Islet of Langerhans (tissue), 1 donor: ENCODE data around the gene UCK1.

Experiments
- FAIRE-seq: peaks from one replicate; lab custom pipeline; 2011; peaks lifted over from hg19 to GRCh38; lab: Jason Lieb, UNC

Gene UCK1

DNA sequence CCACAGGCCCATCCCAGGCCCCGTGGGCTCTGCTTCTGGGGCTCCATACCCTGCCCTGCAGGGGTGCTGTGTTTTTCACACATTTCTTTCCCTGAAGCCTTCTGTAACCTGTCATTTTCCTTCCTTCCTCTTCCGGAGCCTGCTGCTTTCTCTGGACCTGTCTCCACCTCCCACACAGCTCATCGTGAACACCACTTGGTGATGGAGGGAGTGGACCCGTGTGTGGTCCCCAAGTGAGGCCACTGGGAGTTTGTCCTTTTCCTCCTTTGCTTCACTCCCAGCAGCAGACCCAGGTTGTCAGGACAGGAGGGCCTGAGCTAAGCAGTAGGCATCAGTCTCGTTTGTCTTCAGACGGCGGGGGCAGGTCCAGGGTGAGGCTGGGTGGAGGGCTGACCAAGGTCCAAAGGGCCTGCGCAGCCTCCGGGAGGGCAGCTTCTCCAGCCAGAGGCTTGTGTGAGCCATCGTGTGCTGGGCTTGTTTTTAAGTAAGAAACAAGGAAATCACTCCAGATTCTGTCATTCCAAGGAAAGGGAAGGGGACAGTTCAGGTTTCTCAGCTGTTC lies 34.1 kb downstream of the UCK1 start:
- no peak for FAIRE-seq

DNA sequence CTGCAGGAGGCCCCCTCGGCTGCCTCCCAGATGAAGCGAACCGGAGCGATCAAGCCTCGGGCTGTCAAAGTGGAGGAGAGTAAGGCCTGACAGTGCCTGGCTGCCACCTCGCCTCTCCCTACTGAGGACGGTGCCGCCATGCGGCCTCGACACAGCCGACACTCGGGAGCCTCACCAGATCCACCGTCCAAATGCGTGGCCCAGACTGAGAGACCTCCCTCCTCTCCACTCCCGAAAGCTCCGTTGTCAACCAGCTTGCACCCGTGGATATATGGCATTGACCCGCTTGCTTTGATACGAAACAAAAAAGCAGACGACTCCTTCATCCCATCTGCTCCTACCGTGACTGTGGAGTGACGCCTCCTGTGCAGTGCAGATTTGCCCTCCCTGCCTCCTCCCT lies 35.3 kb downstream of the UCK1 start:
- no peak for FAIRE-seq

DNA sequence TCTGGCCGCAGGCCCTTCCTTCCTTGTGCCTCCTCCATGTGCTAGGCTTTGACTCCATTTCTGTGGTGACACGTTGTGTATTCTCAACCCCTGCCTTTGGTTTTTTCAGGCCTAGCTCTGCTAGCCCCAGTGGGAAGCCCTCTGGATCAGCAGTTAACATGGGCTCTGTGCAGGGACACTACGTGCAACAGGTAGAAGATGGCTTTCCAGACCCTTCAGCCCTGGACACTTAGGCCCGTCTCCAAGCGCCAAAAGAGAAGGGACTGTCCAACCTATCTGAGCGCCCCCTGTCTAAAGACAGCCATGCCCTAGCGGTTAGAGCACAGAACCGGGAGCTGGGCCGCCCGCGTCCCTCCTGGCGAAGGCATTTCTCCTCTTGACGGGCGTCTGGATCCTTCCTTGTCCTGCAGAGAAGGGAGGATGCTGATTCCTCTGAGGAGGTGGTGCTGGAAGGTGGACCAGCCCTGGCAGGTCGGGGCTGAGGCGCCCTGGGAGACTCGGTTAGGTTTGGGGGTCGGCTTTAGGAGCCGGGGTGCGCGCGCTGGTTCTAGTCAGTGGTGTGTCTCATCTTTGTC lies 36.7 kb downstream of the UCK1 start:
- no peak for FAIRE-seq

DNA sequence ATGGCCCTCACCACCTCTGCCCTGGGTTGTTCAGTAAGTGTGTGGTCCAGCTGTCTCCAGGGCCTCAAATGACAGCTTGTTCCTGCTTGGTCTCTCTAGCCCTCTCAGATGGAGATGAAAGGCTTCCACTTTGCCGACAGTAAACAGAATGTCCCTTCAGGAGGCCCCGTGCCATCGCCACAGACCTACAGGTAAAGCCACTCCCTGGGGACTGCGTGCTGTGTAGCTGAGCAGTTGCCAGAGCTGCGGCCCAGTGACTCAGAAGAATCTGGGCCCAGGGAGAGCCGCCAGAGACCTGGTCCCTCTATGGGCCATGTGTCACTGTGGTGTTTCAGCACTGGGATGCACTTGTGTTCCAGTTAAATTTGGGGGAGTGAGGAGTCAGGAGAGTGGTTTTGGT lies 39.0 kb downstream of the UCK1 start:
- FAIRE-seq: no peak

DNA sequence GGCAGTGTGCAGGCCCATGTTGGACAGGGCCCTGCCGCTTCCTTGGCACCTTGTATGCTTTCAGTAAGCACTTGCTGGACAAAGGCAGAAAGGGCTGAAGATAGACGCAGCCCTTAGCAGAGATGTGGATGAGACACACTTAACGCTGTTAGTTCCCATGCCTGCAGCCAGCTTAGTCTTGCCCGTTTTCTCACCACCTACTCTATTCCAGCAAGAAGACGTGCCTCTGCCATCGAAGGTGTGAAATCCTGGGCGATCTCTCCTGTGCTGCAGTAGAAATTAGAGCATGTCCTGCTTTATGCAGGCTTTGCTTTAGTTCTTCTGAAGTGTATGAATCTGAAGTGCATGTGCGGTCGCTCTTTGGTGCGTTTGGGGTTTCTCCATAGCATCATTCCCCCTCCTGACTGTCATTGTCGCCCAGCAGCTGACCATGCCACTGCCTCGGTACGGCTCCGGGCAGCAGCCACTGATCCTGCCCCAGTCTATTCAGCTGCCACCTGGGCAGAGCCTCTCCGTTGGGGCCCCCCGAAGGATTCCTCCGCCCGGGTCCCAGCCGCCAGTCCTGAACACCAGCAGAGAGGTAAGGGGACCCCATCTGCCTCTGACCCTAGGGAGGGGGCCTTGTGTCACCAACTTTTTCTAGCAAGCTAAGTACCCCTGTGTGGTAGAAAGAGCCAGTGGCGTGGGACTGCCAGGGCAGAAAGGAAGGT lies 39.9 kb downstream of the UCK1 start:
- FAIRE-seq: no peak

DNA sequence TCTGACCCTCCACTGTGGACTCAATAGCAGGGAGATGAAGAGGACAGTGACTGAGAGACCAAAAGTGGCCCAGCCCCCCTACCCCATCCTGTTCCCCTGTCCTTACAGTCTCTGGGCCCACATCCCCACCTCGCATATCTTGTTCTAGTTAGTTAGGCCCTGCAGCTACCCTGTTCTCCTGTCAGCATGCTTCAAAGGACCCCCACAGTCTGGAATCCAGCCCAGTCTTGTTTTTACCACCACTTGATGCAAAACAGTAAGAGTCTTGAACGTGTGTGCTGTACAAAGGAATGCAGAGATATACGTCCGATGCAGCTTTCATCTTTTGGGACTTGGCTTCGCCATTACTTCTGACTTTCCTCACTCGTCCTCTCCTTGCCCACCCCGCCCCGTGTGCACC lies 40.5 kb downstream of the UCK1 start:
- FAIRE-seq: no peak

DNA sequence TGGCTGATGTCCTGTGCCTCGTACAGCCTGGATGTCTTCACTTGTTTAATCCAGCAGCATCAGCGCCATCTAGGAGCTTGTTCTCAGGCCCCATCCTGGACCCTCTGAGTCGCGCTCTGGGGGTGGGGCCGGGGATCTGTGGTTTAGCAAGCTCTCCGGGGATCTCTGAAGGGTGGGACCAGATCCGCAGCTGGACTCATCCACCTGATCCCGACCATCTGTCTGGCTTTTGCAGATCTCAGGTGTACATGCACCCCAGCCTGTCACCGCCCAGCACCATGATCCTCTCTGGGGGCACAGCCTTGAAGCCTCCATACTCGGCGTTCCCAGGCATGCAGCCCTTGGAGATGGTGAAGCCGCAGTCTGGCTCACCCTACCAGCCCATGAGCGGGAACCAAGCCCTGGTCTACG lies 43.4 kb downstream of the UCK1 start:
- FAIRE-seq: no peak

DNA sequence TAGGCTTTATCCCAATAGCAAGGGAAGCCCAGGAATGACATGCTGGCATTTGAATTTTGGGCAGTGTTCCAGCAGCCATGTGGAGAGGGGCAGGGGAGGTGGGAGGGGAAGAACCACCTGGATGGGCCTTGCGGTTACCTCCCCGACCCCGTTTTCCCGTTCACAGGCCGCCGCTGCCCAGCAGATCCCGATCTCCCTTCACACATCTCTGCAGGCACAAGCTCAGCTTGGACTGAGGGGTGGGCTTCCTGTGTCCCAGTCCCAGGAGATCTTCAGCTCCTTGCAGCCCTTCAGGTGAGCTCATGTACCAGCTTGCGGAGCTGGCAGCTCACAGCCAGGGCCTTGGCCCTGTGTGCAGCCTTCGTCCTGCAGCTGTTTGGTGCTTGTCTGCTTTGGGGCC lies 44.1 kb downstream of the UCK1 start:
- no peak for FAIRE-seq

DNA sequence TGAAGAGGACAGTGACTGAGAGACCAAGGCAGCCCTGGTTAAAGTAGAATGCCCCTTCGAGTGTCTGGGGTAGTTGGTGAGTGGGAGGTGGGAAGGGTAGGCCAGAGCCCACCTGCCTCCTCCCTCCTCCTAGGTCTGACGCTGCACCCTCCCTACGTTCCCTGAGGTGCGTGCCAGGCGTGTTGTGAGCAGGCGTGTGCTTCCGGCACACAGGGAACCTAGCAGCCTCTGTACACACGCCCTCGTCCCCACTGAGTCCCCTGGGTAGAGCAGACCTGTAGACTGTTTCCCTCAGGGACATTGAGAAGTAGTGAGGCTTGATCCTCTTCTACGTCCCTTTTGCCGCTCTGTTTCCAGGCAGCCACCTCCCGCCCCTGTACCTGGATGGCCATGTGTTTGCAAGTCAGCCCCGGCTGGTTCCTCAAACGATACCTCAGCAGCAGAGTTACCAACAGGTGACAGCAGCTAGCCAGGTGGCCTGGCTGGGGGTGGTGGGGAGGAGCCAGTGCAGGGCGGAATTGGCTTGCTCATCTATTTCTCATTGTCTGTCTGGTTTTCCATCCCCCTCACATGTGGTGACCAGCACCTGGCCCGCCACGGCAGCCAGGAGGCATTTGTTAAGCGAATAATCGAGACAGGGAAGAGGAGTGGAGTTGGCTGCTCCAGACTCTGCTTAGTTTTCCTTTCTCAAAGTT lies 45.2 kb downstream of the UCK1 start:
- no peak for FAIRE-seq

DNA sequence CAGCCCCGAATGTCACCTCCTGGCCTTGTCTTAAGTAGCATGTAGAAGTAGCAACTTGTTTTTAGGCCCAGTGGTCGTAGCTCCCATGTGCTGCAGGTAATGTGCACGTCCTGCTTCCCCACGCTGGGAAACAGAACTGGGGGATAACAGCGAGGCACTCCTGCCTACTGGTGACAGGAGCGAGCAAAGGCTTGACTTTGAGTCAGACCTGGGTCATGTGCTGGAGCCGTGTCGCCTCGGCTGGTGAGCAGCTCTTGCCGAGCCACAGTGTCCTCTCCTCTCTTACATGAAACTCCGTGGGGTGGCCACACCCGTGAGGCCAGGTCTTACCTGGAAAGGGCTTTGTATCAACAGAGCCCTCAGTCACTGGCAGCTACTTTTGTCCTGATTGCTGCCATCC lies 45.9 kb downstream of the UCK1 start:
- FAIRE-seq: no peak

DNA sequence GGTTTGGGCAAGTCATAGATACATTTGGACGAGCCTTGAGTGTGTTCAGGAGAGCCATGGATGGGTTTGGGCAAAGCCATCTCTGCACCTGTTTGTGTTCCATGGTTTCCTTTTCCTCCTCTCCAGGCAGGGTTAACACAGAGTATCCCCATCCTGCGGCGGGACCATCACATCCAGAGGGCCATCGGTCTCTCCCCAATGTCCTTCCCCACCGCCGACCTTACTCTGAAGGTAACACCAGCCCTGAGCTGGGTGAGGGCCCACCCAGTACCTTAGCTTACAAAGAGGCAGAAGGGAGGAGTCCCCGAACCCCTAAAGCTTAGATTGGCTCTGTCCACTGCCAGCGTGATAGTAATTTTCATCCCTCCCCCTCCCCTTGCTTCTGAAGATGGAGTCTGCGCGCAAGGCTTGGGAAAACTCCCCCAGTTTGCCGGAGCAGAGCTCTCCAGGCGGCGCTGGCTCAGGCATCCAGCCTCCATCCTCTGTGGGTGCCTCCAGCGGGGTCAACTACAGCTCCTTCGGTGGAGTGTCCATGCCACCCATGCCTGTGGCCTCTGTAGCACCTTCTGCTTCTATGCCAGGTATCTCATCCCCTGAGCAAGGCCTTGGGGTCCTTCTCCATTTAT lies 46.4 kb downstream of the UCK1 start:
- no peak for FAIRE-seq

DNA sequence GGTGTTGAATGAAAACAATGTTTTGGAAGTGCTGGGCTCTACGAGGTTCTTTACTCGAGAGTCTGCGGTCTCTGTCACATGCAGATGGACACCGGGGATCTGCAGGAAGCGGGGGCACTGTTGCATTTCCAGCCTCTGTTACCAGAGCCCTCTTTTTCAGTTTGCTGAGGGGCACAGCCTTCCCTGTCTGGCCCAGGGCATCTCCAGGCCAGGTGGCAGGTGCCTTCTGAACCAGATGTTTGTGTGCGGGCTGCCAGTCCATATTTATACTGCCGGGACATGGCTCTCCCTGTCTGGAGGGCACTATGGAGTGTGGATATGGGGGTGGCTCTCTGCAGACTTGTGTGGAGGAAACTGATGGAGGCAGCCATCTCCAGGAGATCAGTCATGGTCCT lies 47.0 kb downstream of the UCK1 start:
- no peak for FAIRE-seq

DNA sequence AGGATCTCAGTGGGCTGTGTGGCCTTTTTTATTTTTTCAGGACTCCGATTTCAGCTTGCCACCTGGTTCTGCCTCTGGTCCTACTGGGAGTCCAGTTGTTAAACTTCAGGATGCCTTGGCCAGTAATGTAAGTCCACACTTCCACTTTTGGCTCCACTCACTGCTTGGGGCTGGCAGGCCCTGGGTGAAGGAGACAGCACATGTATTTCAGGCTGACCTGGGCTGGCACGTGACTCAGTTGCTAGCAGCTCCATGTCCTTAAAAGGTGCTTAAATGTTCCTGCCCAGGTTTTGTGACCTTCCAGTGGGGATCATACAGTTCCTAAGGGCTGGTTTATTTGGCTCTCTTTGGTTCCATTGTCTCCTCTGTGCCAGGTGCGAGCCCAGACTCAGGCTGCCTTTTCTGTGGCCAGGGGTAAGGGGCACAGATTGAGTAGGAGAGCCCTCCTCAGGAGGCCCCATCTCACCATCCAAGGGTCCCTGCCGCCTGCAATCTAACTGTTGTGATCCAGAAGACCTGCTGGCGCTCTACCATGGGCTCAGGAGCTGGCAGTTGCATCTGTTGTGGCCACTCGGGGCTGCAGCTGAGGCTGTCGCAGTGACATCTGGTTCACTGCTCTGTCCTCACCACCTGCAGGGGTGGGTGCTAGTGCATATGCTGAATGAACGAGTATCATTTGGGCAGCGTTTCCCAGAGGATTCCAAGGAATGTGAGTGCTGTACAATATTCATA lies 47.6 kb downstream of the UCK1 start:
- no peak for FAIRE-seq

DNA sequence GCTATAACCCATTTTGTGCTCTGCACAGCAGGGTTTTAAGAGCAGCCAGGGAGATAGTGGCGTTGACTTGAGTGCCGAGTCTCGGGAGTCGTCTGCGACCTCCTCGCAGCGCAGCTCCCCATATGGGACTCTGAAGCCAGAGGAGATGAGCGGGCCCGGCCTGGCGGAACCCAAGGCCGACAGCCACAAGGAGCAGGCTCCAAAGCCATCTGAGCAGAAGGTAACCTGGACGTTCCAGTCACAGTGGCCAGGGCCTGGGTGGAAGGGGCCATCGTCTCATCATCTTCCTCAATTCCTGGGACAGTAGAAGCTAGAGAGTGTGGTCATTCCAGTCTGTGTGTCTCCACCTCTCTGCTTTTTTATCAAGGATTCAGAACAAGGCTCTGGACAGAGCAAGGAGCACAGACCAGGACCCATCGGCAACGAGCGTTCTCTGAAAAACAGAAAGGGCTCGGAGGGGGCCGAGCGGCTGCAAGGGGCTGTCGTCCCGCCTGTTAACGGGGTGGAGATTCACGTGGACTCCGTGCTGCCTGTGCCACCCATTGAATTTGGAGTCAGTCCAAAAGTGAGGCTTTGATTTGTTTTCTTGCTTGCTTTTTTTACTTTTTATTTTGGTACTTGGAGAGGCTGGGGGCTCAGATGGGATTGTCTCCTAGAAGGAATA lies 48.6 kb downstream of the UCK1 start:
- FAIRE-seq: no peak

DNA sequence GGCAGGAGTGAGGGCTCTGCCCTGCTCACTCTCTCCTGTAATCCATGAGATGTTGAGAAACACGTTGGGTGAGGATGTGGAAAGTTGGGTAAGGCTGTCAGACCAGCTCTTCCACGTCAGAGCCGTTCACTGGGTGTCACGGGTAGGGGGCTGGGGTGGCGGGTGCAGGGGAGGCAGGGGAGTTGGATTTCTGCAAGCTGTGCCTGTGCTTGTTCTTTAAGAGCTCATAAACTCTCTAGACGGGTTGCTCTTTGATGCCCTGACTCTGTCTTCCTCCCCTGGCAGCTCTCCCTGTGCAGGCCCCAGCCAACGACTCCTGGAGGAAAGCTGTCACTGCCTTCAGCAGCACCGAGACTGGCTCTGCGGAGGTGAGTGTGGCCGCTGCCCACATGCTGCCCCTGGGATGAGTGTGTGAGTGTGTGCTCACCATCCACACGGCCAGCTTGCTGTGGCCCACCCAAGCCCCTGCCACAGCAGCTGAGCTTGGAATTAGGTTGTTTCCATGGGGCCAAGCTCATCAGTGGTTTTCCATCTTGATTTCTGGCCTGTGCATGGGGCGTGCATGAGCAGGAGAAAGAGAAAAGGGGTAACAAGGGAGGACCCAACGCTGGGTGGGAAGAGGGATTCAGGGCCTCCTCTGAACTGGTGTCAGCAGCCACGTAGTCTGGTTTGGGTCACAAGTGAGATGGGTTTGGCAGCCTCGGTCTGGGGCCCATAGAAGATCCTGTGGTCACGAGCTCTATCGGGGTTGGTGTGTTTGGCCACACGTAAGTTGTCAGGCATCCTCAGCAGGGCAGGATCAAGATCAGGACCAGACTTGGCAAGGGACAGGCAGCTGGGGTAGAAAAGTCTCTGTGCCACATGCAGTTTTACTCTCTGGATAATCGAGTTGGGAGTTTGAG lies 49.4 kb downstream of the UCK1 start:
- no peak for FAIRE-seq

DNA sequence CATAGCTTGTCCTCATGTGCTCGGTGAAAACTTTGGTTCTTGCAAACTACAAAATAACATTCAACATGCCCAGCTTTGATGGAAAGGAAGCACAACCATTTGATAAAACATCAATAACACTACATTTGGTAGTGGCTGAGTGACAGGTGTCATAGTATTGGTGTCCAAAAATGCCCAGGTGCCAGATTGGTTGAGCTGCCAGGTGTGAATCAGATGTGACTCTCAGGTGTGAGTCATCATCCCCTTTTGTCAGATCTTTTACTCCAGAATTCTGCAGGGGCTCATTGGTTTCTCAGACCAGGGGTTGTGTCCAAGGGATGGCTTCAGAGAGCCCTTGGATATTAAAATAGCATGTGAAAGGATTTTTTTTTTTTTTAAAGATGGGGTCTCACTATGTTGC lies 50.8 kb downstream of the UCK1 start:
- no peak for FAIRE-seq

DNA sequence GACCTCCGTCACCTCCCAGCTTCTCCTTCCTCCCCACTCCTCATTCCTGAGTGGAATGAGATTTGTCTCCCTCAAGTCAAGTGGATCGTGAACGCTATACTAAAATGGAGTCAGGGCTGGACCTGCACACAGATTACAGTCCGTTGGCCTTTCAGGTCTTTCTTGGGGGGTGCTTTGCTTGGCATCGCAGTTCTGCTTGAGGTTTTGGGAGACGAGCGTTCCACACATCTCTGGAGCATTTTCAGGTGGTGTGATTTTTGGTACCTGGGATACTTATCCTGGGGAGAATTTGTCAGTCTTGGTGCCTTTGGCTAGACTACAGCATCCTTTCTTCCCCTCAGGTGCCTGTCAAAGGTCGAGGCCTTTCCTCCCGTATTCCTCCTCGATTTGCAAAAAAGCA lies 52.2 kb downstream of the UCK1 start:
- no peak for FAIRE-seq

DNA sequence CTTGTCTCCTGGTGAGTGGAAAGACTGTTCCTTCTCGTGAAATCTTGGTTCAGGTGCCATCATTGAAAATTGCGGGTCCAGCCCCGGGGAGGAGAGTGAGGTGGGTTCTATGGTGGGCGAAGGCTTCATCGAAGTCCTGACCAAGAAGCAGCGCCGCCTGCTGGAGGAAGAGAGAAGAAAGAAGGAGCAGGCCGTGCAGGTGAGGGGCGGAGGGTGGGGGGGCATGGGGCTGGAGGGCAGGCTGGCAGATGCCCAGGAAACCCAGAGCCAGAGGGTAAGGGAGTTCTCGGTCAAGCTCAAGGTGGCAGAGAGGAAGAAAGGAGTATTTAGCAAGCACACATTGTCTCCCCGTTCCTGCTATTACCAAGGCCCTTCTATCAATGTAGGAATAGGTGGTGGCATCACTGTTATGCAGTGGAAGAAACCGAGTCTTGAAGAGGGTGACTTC lies 52.6 kb downstream of the UCK1 start:
- FAIRE-seq: no peak

DNA sequence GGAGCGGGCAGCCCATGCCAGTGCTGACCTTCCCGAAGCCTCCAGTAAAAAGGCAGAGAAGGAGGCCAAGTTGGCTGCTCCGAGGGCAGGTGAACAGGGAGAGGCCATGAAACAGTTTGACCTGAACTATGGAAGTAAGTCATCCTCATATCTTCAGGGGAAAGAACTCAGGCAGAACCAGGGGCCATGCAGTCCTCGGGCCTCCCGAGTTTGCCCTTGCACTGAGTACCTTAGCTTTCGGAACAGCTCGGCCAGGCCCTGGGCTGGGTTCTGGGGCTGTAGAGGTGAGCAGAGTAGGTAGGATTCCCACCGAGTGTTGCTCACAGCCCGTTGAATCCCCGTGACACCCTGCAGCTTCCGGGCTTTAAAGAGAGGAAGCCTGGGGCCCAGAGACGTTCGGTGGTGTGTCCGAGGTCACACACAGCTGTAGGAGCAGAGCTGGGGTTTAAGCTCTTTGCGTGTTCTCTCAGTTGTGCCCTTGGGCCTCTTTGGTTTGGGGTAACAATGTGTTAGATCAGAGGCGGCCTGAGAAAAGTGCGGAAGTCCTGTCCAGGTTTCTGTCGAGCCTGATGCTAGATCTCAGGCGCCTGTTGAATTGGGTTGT lies 53.1 kb downstream of the UCK1 start:
- FAIRE-seq: no peak

DNA sequence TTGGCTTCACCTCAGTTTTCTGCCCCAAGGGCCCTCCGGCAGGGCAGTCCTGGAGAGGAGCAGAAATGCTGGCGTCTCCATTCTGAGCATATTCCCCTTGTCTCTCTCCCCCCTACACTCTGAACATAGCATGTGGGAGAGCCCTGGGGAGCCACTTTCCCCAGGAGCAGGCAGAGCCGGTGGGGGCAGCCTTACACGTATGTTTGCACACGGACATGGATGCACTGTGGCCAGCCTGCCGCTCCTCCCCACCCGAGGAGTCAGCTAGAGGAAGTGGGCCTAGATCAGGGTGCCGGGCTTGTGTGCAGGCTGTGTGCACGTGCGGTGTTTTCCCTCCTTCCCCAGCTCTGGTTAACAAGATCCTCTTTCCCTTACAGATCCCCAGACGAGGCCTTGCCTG lies 53.7 kb downstream of the UCK1 start:
- no peak for FAIRE-seq
